Breast epithelium (tissue), 3 donors: Measurements from ENCODE around the gene FMNL2.

Experiments
- POLR2A ChIP-seq: fragments of 450-650 bp; IDR thresholded peaks from one replicate; pipeline ENCODE4 v1.6.1; 2016; ENCODE audit warnings: antibody characterized with exemption, mild to moderate bottlenecking, moderate library complexity
- TF ChIP-seq, protein P1 (sequence below), 3 donors: fragments of 450-650 bp; IDR thresholded peaks; one replicate each; pipeline ENCODE4 v1.5.1; 2016 to 2017; ENCODE audit warnings: antibody characterized with exemption in 3 of 3, mild to moderate bottlenecking in 3 of 3, moderate library complexity in 3 of 3

DNA sequence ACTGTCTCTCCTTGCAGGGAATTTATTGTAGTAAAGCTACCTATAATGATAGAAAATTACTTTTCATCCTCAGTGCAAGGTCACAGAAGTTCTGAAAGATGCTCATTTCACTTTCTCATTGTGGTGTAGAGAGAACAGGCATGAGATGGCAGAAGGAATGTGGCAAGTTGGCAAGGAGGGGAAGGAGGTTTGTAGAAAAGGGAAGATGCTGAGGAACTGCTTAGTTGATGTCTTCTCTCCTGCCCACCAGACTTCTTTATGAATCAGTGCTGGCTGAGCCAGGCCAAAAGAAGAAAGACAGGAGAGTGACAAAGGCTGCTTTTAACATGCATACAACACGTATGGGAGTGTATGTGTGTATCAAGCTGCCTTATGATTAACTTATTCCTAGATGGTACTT, 217.9 kb downstream of the FMNL2 start:
- TF ChIP-seq, protein P1, sequence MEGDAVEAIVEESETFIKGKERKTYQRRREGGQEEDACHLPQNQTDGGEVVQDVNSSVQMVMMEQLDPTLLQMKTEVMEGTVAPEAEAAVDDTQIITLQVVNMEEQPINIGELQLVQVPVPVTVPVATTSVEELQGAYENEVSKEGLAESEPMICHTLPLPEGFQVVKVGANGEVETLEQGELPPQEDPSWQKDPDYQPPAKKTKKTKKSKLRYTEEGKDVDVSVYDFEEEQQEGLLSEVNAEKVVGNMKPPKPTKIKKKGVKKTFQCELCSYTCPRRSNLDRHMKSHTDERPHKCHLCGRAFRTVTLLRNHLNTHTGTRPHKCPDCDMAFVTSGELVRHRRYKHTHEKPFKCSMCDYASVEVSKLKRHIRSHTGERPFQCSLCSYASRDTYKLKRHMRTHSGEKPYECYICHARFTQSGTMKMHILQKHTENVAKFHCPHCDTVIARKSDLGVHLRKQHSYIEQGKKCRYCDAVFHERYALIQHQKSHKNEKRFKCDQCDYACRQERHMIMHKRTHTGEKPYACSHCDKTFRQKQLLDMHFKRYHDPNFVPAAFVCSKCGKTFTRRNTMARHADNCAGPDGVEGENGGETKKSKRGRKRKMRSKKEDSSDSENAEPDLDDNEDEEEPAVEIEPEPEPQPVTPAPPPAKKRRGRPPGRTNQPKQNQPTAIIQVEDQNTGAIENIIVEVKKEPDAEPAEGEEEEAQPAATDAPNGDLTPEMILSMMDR (IDR thresholded peaks at IDR 0.05): no peak
- TF ChIP-seq POLR2A: no peak
